AG09309 (cell line): ENCODE results near the gene SFSWAP.

ENCODE experiments used
- DNase-seq: peaks from one replicate; pipeline ENCODE4 v3.0.0-alpha.2; 2010; ENCODE audit warnings: low read depth
- H3K4me3 ChIP-seq: 2 replicates; pipeline ENCODE4 v1.5.1; 2011; ENCODE audit warnings: mild to moderate bottlenecking, low read depth, low read length, moderate library complexity; ENCODE audit not compliant: control insufficient read depth
- CTCF ChIP-seq: IDR thresholded peaks from 2 replicates; pipeline ENCODE4 v1.5.1; 2011; ENCODE audit warnings: mild to moderate bottlenecking, low read depth, low read length, inconsistent platforms; ENCODE audit not compliant: insufficient read depth, control insufficient read depth; ENCODE audit errors: missing control alignments

Gene SFSWAP

GRCh38 chr12:131713349-131713748 is 2.5 kb downstream of the SFSWAP start:
- DNase-seq, result no peak
- no peak for TF ChIP-seq CTCF
- H3K4me3 ChIP-seq, result no peak overlapping the region

GRCh38 chr12:131714759-131715158 is 3.9 kb downstream of the SFSWAP start:
- H3K4me3 ChIP-seq, result no peak overlapping the region
- TF ChIP-seq CTCF, result no peak
- no peak for DNase-seq

DNA sequence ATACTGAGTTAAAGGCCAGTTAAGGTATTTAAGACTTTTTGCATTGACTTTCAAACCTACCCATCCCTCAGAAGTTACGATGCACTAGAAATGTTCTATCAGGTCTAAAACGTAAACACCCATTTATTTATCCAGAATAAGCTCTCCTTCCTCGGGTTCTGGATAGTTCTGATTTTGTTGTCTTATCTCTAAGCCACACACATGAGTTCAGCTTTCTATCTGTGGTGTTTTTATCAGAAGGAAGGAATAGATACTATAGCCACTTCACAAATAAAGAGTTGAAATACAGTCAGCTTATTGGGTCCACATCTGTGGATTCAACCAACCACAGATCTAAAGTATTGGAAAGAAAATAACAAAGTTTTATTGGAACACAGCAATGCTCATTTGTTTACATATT is 5.4 kb downstream of the SFSWAP start:
- DNase-seq, result no peak
- TF ChIP-seq CTCF, result no peak
- H3K4me3 ChIP-seq, result no peak overlapping the region

- DNase-seq, result no peak
- TF ChIP-seq CTCF, result no peak
- H3K4me3 ChIP-seq, result no peak overlapping the region
Measured at GRCh38 chr12:131720241-131720640, 9.4 kb downstream of the SFSWAP start.

DNA sequence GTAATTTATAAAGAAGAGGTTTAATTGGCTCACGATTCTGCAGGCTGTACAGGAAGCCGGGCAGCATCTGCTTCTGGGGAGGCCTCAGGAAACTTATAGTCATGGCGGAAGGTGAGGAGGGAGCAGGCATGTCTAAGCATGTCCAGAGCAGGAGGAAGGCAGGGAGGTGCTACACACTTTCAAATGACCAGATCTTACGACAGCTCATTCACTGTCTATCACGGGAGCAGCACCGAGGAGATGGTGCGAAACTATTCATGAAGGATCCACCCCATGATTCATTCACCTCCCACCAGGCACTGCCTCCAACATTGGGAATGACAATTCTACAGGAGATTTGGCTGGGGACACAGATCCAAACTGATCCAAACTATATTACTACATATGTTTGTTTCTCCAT is 10.0 kb downstream of the SFSWAP start:
- no peak for TF ChIP-seq CTCF
- no peak overlapping the region for H3K4me3 ChIP-seq
- DNase-seq, result no peak

DNA sequence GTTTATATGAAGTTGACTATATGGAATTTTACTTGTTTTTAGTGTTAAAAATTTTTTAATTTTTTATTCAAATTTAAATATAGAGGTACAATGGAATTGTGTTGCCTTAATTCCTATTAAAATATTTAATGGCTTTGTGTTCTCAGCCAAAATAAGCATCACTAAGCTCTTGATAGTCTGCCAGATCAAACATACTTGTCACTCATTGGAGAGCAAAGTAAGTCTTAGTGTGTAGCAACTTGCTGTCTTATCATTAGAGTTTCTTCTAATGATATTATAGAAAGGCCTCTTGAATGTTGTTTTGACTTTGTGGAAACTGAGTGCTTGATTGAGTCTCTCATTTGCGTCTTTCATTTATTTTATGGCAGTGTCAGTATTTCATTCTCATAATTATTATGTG is 10.7 kb downstream of the SFSWAP start:
- no peak for TF ChIP-seq CTCF
- no peak for DNase-seq
- H3K4me3 ChIP-seq, result no peak overlapping the region

GRCh38 chr12:131723532-131723931 is 12.6 kb downstream of the SFSWAP start:
- no peak for DNase-seq
- no peak overlapping the region for H3K4me3 ChIP-seq
- TF ChIP-seq CTCF, result no peak
